Measurements from ENCODE around the gene USP3. TPM values are rescaled to one million over a fixed set of nuclear protein-coding genes. Genes with fewer than 3 reads are reported as not detected.

USP3 gene
- total and polyA plus RNA-seq, 2 of the 13 experiments (the other 11 are each of a cell fraction or from before 2014, with no cell fraction given), result 14.3 to 61.2 TPM

- DNase-seq (ENCODE audit: low spot score), result no peak
- H3K27me3 ChIP-seq (ENCODE audit: control insufficient read depth in 1 of 2, insufficient read depth in 2 of 2, low read length in 2 of 2), result peaks cover 0 to 3% of the 10 kb centered on the region in 2 experiments; a peak in 2 of 5 replicates
- H3K4me1 ChIP-seq (ENCODE audit: insufficient read depth, low read length), result peaks cover 77% of the 10 kb centered on the region
- no peak overlapping the region for H3K9ac ChIP-seq (ENCODE audit: insufficient read depth, low read depth, low read length)
- CTCF ChIA-PET (ENCODE audit: low intra/inter-chr PET ratio, low total read pairs), result no interaction called here
- H4K20me1 ChIP-seq (ENCODE audit: insufficient read depth, low read length), result no peaks in the 10 kb centered on the region
- H2AFZ ChIP-seq (ENCODE audit: low read length), result no peak overlapping the region
- in situ Hi-C loops (cut with HindIII; ENCODE audit: extremely low pct_ligation_motif_present, low pct_unique_long_range_greater_than_20kb) (no loop called here), intact Hi-C loops (cut with micrococcal nuclease; ENCODE audit: unreplicated experiment) (no loop called here)
- H3K4me3 ChIP-seq (replicated peaks in 1 of 3; ENCODE audit: insufficient read depth in 1 of 3, low read depth in 2 of 3, low read length in 3 of 3), result no peak overlapping the region
- ATAC-seq, result no peak
- no TSS peak for BruUV-seq (replicated peaks)
- no peak overlapping the region for H3K27ac ChIP-seq (ENCODE audit: extremely low read length, insufficient read depth, low read length)
- no peaks in the 10 kb centered on the region for H3K79me2 ChIP-seq (ENCODE audit: insufficient read depth, low read length)
- 100% methylated on average over 1 of the region's 1 CpG for WGBS (ENCODE audit: low lambda C conversion rate)
- no peaks in the 10 kb centered on the region for H3K36me3 ChIP-seq (replicated peaks in 1 of 2; ENCODE audit: control insufficient read depth in 1 of 2, insufficient read depth in 2 of 2, low read length in 2 of 2)
- no peak overlapping the region for H3K4me2 ChIP-seq (ENCODE audit: low read depth, low read length)
- FAIRE-seq, result no peak
- POLR2A ChIA-PET, result interaction anchor here (1.2 to 1.5 kb wide), 3 partner anchors 9 to 21 kb away, joined by 3 to 8 read pairs (median 4); partner anchors contain the start of gene USP3
- H3K9me3 ChIP-seq (ENCODE audit: low read length), result no peaks in the 10 kb centered on the region
- TF ChIP-seq ZSCAN12 (CRISPR knock-in tag; IDR thresholded peaks at IDR 0.05) (no peak), TCF12 (IDR thresholded peaks at IDR 0.05) (no peak), TCF12 (CRISPR knock-in tag; IDR thresholded peaks at IDR 0.05) (no peak), CENPT (CRISPR knock-in tag; IDR thresholded peaks at IDR 0.05; ENCODE audit: low read depth) (no peak), SMAD9 (CRISPR knock-in tag; IDR thresholded peaks at IDR 0.05) (no peak), ZNF430 (CRISPR knock-in tag; IDR thresholded peaks at IDR 0.05) (no peak), FOXM1 (CRISPR knock-in tag; IDR thresholded peaks at IDR 0.05) (no peak), JUNB (CRISPR knock-in tag; IDR thresholded peaks at IDR 0.05; ENCODE audit: borderline replicate concordance) (no peak), BCL6 (CRISPR knock-in tag; IDR thresholded peaks at IDR 0.05) (no peak), SNAPC4 (CRISPR knock-in tag; IDR thresholded peaks at IDR 0.05) (no peak), ZBTB21 (CRISPR knock-in tag; IDR thresholded peaks at IDR 0.05) (no peak), HIC2 (CRISPR knock-in tag; IDR thresholded peaks at IDR 0.05; ENCODE audit: low read depth) (no peak), POGK (CRISPR knock-in tag; conservative IDR thresholded peaks at IDR 0.05) (no peak), CREB3 (CRISPR knock-in tag; IDR thresholded peaks at IDR 0.05) (no peak), POLR2A (IDR thresholded peaks at IDR 0.05; ENCODE audit: insufficient read depth in 1 of 2, low read depth in 2 of 2, low read length in 2 of 2) (no peak)
Measured at GRCh38 chr15:63495343-63495742, 9.1 kb upstream of the USP3 start.

Measured in HepG2 (cell line).